A549 (cell line): Measurements from ENCODE around the gene FRY.
"Not testable (repeated sequence)": the region's sequence is repeated elsewhere in the genome, so short reads cannot be mapped to it uniquely, and the experiment has no call there.

ENCODE experiments used
- EHMT2 ChIP-seq: fragments of 200-600 bp; sonication (generic); IDR thresholded peaks from 2 replicates; pipeline ENCODE4 v1.6.1; 2016; ENCODE audit warnings: antibody characterized with exemption, low read depth, mild to moderate bottlenecking, moderate library complexity
- EP300 ChIP-seq, 2 experiments: fragments of >200 bp; sonication (Bioruptor Twin); formaldehyde crosslinking; IDR thresholded peaks; 2 replicates in 1 of 2; 3 replicates in 1 of 2; pipeline ENCODE4 v1.6.1; 2016 to 2017
- JUN ChIP-seq, 2 experiments: fragments of >200 bp; sonication (Bioruptor Twin); formaldehyde crosslinking; IDR thresholded peaks; 2 replicates in 1 of 2; 3 replicates in 1 of 2; pipeline ENCODE4 v1.6.1; 2016 to 2017
- MAFK ChIP-seq: fragments of 450-650 bp; IDR thresholded peaks from 2 replicates; pipeline ENCODE4 v1.6.1; 2014; ENCODE audit not compliant: partially characterized antibody
- POLR2A ChIP-seq: IDR thresholded peaks from 2 replicates; pipeline ENCODE4 v1.6.1; 2012; ENCODE audit warnings: mild to moderate bottlenecking, low read length
- POLR2AphosphoS2 ChIP-seq: conservative IDR thresholded peaks from 2 replicates; pipeline ENCODE4 v1.6.1; 2012; ENCODE audit warnings: low read length, improper control_type of control experiment, inconsistent platforms
- TF ChIP-seq, protein P1 (sequence below): fragments of >200 bp; sonication (Bioruptor Twin); formaldehyde crosslinking; IDR thresholded peaks from 3 replicates; pipeline ENCODE4 v1.5.1; 2016
- TF ChIP-seq, protein P2 (sequence below): fragments of 450-650 bp; IDR thresholded peaks from 2 replicates; pipeline ENCODE4 v1.6.1; 2014; ENCODE audit warnings: antibody characterized with exemption

DNA sequence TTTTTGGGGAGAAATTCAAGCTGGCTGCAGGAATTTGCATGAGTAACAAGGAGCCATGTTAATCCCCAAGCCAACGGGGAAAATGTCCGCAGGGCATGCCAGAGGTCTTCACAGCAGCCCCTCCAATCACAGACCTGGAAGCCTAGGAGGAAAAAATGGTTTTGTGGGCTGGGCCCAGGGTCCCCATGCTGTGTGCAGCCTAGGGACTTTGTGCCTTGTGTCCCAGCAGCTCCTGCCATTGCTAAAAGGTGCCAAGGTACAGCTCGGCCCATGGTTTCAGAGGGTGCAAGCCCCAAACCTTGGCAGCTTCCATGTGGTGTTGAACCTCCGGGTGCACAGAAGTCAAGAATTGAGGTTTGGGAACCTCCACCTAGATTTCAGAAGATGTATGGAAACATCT, 47.2 kb upstream of the FRY start:
- TF ChIP-seq, protein P1, sequence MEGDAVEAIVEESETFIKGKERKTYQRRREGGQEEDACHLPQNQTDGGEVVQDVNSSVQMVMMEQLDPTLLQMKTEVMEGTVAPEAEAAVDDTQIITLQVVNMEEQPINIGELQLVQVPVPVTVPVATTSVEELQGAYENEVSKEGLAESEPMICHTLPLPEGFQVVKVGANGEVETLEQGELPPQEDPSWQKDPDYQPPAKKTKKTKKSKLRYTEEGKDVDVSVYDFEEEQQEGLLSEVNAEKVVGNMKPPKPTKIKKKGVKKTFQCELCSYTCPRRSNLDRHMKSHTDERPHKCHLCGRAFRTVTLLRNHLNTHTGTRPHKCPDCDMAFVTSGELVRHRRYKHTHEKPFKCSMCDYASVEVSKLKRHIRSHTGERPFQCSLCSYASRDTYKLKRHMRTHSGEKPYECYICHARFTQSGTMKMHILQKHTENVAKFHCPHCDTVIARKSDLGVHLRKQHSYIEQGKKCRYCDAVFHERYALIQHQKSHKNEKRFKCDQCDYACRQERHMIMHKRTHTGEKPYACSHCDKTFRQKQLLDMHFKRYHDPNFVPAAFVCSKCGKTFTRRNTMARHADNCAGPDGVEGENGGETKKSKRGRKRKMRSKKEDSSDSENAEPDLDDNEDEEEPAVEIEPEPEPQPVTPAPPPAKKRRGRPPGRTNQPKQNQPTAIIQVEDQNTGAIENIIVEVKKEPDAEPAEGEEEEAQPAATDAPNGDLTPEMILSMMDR: not testable (repeated sequence)
- not testable (repeated sequence) for TF ChIP-seq EHMT2; POLR2AphosphoS2; MAFK; EP300 (IDR thresholded peaks at IDR 0.05); POLR2A; JUN (IDR thresholded peaks at IDR 0.05)
- TF ChIP-seq, protein P2, sequence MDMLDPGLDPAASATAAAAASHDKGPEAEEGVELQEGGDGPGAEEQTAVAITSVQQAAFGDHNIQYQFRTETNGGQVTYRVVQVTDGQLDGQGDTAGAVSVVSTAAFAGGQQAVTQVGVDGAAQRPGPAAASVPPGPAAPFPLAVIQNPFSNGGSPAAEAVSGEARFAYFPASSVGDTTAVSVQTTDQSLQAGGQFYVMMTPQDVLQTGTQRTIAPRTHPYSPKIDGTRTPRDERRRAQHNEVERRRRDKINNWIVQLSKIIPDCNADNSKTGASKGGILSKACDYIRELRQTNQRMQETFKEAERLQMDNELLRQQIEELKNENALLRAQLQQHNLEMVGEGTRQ: not testable (repeated sequence)
